Measurements from ENCODE around the gene GALNT8. TPM values are rescaled to one million over a fixed set of nuclear protein-coding genes. Genes with fewer than 3 reads are reported as not detected.

GALNT8 gene
- total and polyA plus RNA-seq, 9 of the 15 experiments (the other 6 are each of a cell fraction or from before 2014, with no cell fraction given) = 0.11 to 0.23 (median 0.21) TPM; not detected in 6

DNA sequence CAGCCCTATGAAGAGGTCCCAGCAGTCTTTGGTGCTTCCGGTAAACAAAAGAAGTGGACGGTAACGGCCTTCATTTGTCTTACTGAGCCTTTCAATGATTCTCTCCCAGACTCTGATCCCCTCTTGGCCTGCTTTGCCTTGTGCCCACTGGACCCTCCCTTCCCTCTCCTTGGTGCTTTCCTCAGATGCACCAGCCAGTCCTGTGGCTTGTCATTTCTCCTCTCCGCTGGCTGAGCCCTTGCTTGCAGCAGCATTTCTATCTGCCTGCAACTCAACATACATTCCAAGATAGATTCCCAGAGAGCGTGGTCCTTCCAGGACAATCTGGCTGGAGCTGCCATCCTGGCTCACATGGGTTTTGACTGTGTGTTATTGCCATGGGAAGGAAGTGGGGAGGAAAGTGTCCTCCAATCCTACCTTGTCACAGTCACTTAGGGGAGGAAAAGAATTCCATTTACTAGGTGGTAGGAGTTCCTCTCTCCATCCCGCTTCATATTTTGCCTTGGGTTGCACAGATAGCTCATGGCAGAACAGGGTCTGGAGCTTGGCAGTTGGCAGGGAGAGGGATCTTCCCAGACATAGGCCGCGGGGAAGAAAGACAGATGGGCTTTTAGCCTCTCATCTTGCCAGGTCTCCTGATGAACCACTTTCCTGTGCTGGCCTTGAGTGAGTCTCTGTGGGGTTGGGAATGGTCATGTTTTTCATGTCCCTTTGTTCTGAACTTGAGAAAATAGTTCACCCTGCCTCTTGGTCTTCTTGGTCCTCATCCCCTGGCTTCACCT is 96.7 kb downstream of the GALNT8 start:
- no peak overlapping the region for H3K9ac ChIP-seq (ENCODE audit: insufficient read depth in 1 of 2, low read depth in 2 of 2, low read length in 2 of 2)
- no peak overlapping the region for H2AFZ ChIP-seq (ENCODE audit: low read depth, low read length)
- H3K4me2 ChIP-seq (ENCODE audit: insufficient read depth, low read length) = no peak overlapping the region
- H4K20me1 ChIP-seq (replicated peaks; ENCODE audit: control insufficient read depth, insufficient read depth, low read length) = no peaks in the 10 kb centered on the region
- H3K4me1 ChIP-seq (replicated peaks in 1 of 2; ENCODE audit: control insufficient read depth in 2 of 2, insufficient read depth in 2 of 2, low read length in 2 of 2) = no peaks in the 10 kb centered on the region
- TF ChIP-seq FOS (IDR thresholded peaks at IDR 0.05; ENCODE audit: extremely low read depth, insufficient read length) (no peak), ELF4 (CRISPR knock-in tag; IDR thresholded peaks at IDR 0.05) (no peak), NCOA2 (IDR thresholded peaks at IDR 0.05; ENCODE audit: partially characterized antibody in 2 of 2) (no peak), FOSL1 (tag; conservative IDR thresholded peaks at IDR 0.05) (no peak), NFE2 (IDR thresholded peaks at IDR 0.05; ENCODE audit: low read depth) (no peak), ETV1 (tag; conservative IDR thresholded peaks at IDR 0.05; ENCODE audit: low read depth) (no peak), HEY1 (CRISPR knock-in tag; IDR thresholded peaks at IDR 0.05; ENCODE audit: borderline replicate concordance) (no peak), MXI1 (IDR thresholded peaks at IDR 0.05; ENCODE audit: low read depth, low read length) (no peak), NELFE (IDR thresholded peaks at IDR 0.05; ENCODE audit: insufficient read depth, insufficient read length) (no peak)
- TF ChIP-seq, protein P1, sequence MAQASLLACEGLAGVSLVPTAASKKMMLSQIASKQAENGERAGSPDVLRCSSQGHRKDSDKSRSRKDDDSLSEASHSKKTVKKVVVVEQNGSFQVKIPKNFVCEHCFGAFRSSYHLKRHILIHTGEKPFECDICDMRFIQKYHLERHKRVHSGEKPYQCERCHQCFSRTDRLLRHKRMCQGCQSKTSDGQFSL (CRISPR knock-in tag; IDR thresholded peaks at IDR 0.05) = no peak
- TF ChIP-seq, protein P1 (tag; IDR thresholded peaks at IDR 0.05) = no peak
- TF ChIP-seq, protein P2, sequence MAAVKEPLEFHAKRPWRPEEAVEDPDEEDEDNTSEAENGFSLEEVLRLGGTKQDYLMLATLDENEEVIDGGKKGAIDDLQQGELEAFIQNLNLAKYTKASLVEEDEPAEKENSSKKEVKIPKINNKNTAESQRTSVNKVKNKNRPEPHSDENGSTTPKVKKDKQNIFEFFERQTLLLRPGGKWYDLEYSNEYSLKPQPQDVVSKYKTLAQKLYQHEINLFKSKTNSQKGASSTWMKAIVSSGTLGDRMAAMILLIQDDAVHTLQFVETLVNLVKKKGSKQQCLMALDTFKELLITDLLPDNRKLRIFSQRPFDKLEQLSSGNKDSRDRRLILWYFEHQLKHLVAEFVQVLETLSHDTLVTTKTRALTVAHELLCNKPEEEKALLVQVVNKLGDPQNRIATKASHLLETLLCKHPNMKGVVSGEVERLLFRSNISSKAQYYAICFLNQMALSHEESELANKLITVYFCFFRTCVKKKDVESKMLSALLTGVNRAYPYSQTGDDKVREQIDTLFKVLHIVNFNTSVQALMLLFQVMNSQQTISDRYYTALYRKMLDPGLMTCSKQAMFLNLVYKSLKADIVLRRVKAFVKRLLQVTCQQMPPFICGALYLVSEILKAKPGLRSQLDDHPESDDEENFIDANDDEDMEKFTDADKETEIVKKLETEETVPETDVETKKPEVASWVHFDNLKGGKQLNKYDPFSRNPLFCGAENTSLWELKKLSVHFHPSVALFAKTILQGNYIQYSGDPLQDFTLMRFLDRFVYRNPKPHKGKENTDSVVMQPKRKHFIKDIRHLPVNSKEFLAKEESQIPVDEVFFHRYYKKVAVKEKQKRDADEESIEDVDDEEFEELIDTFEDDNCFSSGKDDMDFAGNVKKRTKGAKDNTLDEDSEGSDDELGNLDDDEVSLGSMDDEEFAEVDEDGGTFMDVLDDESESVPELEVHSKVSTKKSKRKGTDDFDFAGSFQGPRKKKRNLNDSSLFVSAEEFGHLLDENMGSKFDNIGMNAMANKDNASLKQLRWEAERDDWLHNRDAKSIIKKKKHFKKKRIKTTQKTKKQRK (IDR thresholded peaks at IDR 0.05; ENCODE audit: borderline replicate concordance, low read depth, low read length) = no peak
- H3K27me3 ChIP-seq (ENCODE audit: control insufficient read depth in 2 of 2, insufficient read depth in 2 of 2, low read length in 2 of 2) = peaks cover 0 to 5% of the 10 kb centered on the region in 2 experiments; a peak in 2 of 5 replicates
- FAIRE-seq (no peak), ATAC-seq (no peak), DNase-seq (ENCODE audit: extremely low read depth in 1 of 4, low spot score in 3 of 4) (no peak)
- no peaks in the 10 kb centered on the region for H3K79me2 ChIP-seq (ENCODE audit: control insufficient read depth, insufficient read depth, low read length)
- ChIA-PET CTCF (ENCODE audit: low intra/inter-chr PET ratio) (no interaction called here), POLR2A (no interaction called here)
- intact Hi-C loops (cut with micrococcal nuclease) (no loop called here), in situ Hi-C loops (cut with MboI) (no loop called here)
- H3K36me3 ChIP-seq (ENCODE audit: control insufficient read depth, insufficient read depth, low read length) = no peaks in the 10 kb centered on the region
- H3K4me3 ChIP-seq = no peak overlapping the region
- H3K27ac ChIP-seq (ENCODE audit: extremely low read depth, low read depth, low read length) = no peak overlapping the region
- BruUV-seq (replicated peaks) = no TSS peak
- WGBS (ENCODE audit: insufficient coverage, low coverage, missing lambda C conversion rate) = 7% methylated on average over 7 of the region's 8 CpGs
- H3K9me1 ChIP-seq (ENCODE audit: control insufficient read depth, insufficient read depth, low read length) = no peaks in the 10 kb centered on the region
- no peaks in the 10 kb centered on the region for H3K9me3 ChIP-seq (replicated peaks; ENCODE audit: control insufficient read depth, insufficient read depth, low read depth, low read length)

Data from K562 (cell line).